ENCODE measurements around the gene KIF6. TPM values are rescaled to one million over a fixed set of nuclear protein-coding genes. Genes with fewer than 3 reads are reported as not detected.

Gene KIF6
- total RNA-seq, 1 donor from 2014 or later: 0.33 TPM

GRCh38 chr6:39344821-39345280 is 380.4 kb downstream of the KIF6 start:
- no peak overlapping the region for H3K4me3 Mint-ChIP-seq
- intact Hi-C loops (cut with micrococcal nuclease): no loop called here
- no peaks in the 10 kb centered on the region for H3K9me3 Mint-ChIP-seq
- peak overlapping the region; percentile 48 for H3K27ac Mint-ChIP-seq
- no peaks in the 10 kb centered on the region for H3K36me3 Mint-ChIP-seq (ENCODE audit: low read depth)
- peaks cover 4% of the 10 kb centered on the region for H3K27me3 Mint-ChIP-seq
- no peak for DNase-seq
- H3K4me1 Mint-ChIP-seq: peaks cover 2% of the 10 kb centered on the region

- no peak overlapping the region for H3K27ac Mint-ChIP-seq
Observed at GRCh38 chr6:39343396-39343870, 381.8 kb downstream of the KIF6 start.

GRCh38 chr6:39342692-39343395 is 382.4 kb downstream of the KIF6 start:
- Mint-ChIP-seq H3K4me1 (peaks cover 2% of the 10 kb centered on the region), H3K9me3 (no peaks in the 10 kb centered on the region), H3K36me3 (ENCODE audit: low read depth) (no peaks in the 10 kb centered on the region), H3K4me3 (no peak overlapping the region), H3K27ac (no peak overlapping the region), H3K27me3 (peaks cover 16% of the 10 kb centered on the region)
- intact Hi-C loops (cut with micrococcal nuclease): no loop called here
- DNase-seq: no peak

More at GRCh38 chr6:39343396-39343870, 381.8 kb downstream of the KIF6 start:
- Mint-ChIP-seq H3K4me1 (peaks cover 2% of the 10 kb centered on the region), H3K36me3 (ENCODE audit: low read depth) (no peaks in the 10 kb centered on the region), H3K9me3 (no peaks in the 10 kb centered on the region), H3K27me3 (peaks cover 10% of the 10 kb centered on the region), H3K4me3 (no peak overlapping the region)
- DNase-seq: no peak
- intact Hi-C loops (cut with micrococcal nuclease): no loop called here

- peaks cover 18% of the 10 kb centered on the region for H3K27me3 Mint-ChIP-seq
- DNase-seq: no peak
- no peak overlapping the region for H3K27ac Mint-ChIP-seq
- intact Hi-C loops (cut with micrococcal nuclease): no loop called here
- no peaks in the 10 kb centered on the region for H3K36me3 Mint-ChIP-seq (ENCODE audit: low read depth)
- no peaks in the 10 kb centered on the region for H3K9me3 Mint-ChIP-seq
- no peak overlapping the region for H3K4me3 Mint-ChIP-seq
- H3K4me1 Mint-ChIP-seq: peaks cover 2% of the 10 kb centered on the region
Observed at GRCh38 chr6:39341937-39342336, 383.3 kb downstream of the KIF6 start.

- intact Hi-C loops (cut with micrococcal nuclease): no loop called here
- Mint-ChIP-seq H3K9me3 (no peaks in the 10 kb centered on the region), H3K4me3 (no peak overlapping the region), H3K27me3 (peaks cover 21% of the 10 kb centered on the region), H3K4me1 (peaks cover 6% of the 10 kb centered on the region), H3K27ac (no peak overlapping the region), H3K36me3 (ENCODE audit: low read depth) (no peaks in the 10 kb centered on the region)
- no peak for DNase-seq
Observed at GRCh38 chr6:39341352-39341751, 383.9 kb downstream of the KIF6 start.

GRCh38 chr6:39339868-39340550 is 385.2 kb downstream of the KIF6 start:
- Mint-ChIP-seq H3K27me3 (peaks cover 24% of the 10 kb centered on the region), H3K27ac (no peak overlapping the region)
- intact Hi-C loops (cut with micrococcal nuclease): no loop called here

GRCh38 chr6:39339096-39339867 is 385.9 kb downstream of the KIF6 start:
- Mint-ChIP-seq H3K9me3 (no peaks in the 10 kb centered on the region), H3K36me3 (ENCODE audit: low read depth) (no peaks in the 10 kb centered on the region), H3K4me3 (no peak overlapping the region), H3K27ac (no peak overlapping the region), H3K4me1 (peaks cover 12% of the 10 kb centered on the region), H3K27me3 (peaks cover 28% of the 10 kb centered on the region)
- DNase-seq: no peak
- intact Hi-C loops (cut with micrococcal nuclease): no loop called here

More at GRCh38 chr6:39339868-39340550, 385.2 kb downstream of the KIF6 start:
- Mint-ChIP-seq H3K4me3 (no peak overlapping the region), H3K4me1 (peaks cover 12% of the 10 kb centered on the region), H3K36me3 (ENCODE audit: low read depth) (no peaks in the 10 kb centered on the region), H3K9me3 (no peaks in the 10 kb centered on the region)
- no peak for DNase-seq

GRCh38 chr6:39338397-39338796 is 386.8 kb downstream of the KIF6 start:
- H3K4me3 Mint-ChIP-seq: no peak overlapping the region
- H3K36me3 Mint-ChIP-seq (ENCODE audit: low read depth): no peaks in the 10 kb centered on the region
- no peak overlapping the region for H3K27ac Mint-ChIP-seq
- peaks cover 32% of the 10 kb centered on the region for H3K27me3 Mint-ChIP-seq
- H3K4me1 Mint-ChIP-seq: peaks cover 12% of the 10 kb centered on the region
- no peak for DNase-seq
- intact Hi-C loops (cut with micrococcal nuclease): no loop called here
- no peaks in the 10 kb centered on the region for H3K9me3 Mint-ChIP-seq

GRCh38 chr6:39335780-39336545 is 389.2 kb downstream of the KIF6 start:
- Mint-ChIP-seq H3K4me3 (no peak overlapping the region), H3K27ac (no peak overlapping the region), H3K27me3 (peaks cover 40% of the 10 kb centered on the region), H3K36me3 (ENCODE audit: low read depth) (no peaks in the 10 kb centered on the region), H3K4me1 (peaks cover 10% of the 10 kb centered on the region), H3K9me3 (no peaks in the 10 kb centered on the region)
- peak; percentile 69 for DNase-seq
- intact Hi-C loops (cut with micrococcal nuclease): no loop called here

GRCh38 chr6:39333644-39334438 is 391.4 kb downstream of the KIF6 start:
- Mint-ChIP-seq H3K27ac (no peak overlapping the region), H3K27me3 (peaks cover 31% of the 10 kb centered on the region), H3K36me3 (ENCODE audit: low read depth) (no peaks in the 10 kb centered on the region), H3K9me3 (no peaks in the 10 kb centered on the region), H3K4me1 (peaks cover 10% of the 10 kb centered on the region), H3K4me3 (no peak overlapping the region)
- DNase-seq: no peak
- intact Hi-C loops (cut with micrococcal nuclease): no loop called here

- Mint-ChIP-seq H3K4me3 (no peak overlapping the region), H3K27me3 (peaks cover 16% of the 10 kb centered on the region), H3K4me1 (no peaks in the 10 kb centered on the region), H3K36me3 (ENCODE audit: low read depth) (no peaks in the 10 kb centered on the region), H3K9me3 (no peaks in the 10 kb centered on the region), H3K27ac (no peak overlapping the region)
- DNase-seq: no peak
- intact Hi-C loops (cut with micrococcal nuclease): no loop called here
Observed at GRCh38 chr6:39330476-39330875, 394.7 kb downstream of the KIF6 start.

- Mint-ChIP-seq H3K27me3 (peaks cover 16% of the 10 kb centered on the region), H3K27ac (no peak overlapping the region), H3K4me3 (no peak overlapping the region), H3K4me1 (no peaks in the 10 kb centered on the region), H3K36me3 (ENCODE audit: low read depth) (no peaks in the 10 kb centered on the region), H3K9me3 (no peaks in the 10 kb centered on the region)
- no peak for DNase-seq
- intact Hi-C loops (cut with micrococcal nuclease): no loop called here
Observed at GRCh38 chr6:39330057-39330456, 395.2 kb downstream of the KIF6 start.

- Mint-ChIP-seq H3K9me3 (no peaks in the 10 kb centered on the region), H3K36me3 (ENCODE audit: low read depth) (no peaks in the 10 kb centered on the region), H3K27ac (no peak overlapping the region), H3K27me3 (peaks cover 12% of the 10 kb centered on the region), H3K4me1 (no peaks in the 10 kb centered on the region), H3K4me3 (no peak overlapping the region)
- DNase-seq: no peak
- intact Hi-C loops (cut with micrococcal nuclease): no loop called here
Observed at GRCh38 chr6:39328066-39328465, 397.1 kb downstream of the KIF6 start.
